GM18867 (cell line): ENCODE data around the gene GPR153.

Experiments used
- ATAC-seq: cut with Tn5 transposase; IDR thresholded peaks from one replicate; pipeline ENCODE4 v1.9.1; 2021; ENCODE audit warnings: mild to moderate bottlenecking, moderate library complexity; ENCODE audit not compliant: unreplicated experiment

The GPR153 gene

GRCh38 chr1:6249739-6250689, 10.9 kb downstream of the GPR153 start:
- ATAC-seq = no peak

GRCh38 chr1:6248932-6249738, 11.8 kb downstream of the GPR153 start:
- no peak for ATAC-seq

GRCh38 chr1:6248161-6248776, 12.6 kb downstream of the GPR153 start:
- ATAC-seq = no peak

GRCh38 chr1:6247651-6248050, 13.2 kb downstream of the GPR153 start:
- no peak for ATAC-seq

GRCh38 chr1:6246497-6247467, 14.1 kb downstream of the GPR153 start:
- ATAC-seq = no peak

- no peak for ATAC-seq
Observed at GRCh38 chr1:6245869-6246496, 14.9 kb downstream of the GPR153 start.

GRCh38 chr1:6245086-6245868, 15.6 kb downstream of the GPR153 start:
- ATAC-seq = no peak

GRCh38 chr1:6244401-6245049, 16.4 kb downstream of the GPR153 start:
- no peak for ATAC-seq

GRCh38 chr1:6243993-6244392, 16.9 kb downstream of the GPR153 start, which contains the start of gene HES3:
Gene HES3 (plus strand): TSS chr1:6244179. CDS start chr1:6244366, 187 bp downstream.
- no peak for ATAC-seq

- no peak for ATAC-seq
Observed at GRCh38 chr1:6243053-6243834, 17.7 kb downstream of the GPR153 start.

- ATAC-seq = no peak
Observed at GRCh38 chr1:6241887-6242740, 18.8 kb downstream of the GPR153 start.

GRCh38 chr1:6241107-6241886, 19.6 kb downstream of the GPR153 start:
- no peak for ATAC-seq

GRCh38 chr1:6239950-6240768, 20.7 kb downstream of the GPR153 start:
- no peak for ATAC-seq

- ATAC-seq = no peak
Observed at GRCh38 chr1:6239213-6239752, 21.6 kb downstream of the GPR153 start.

- ATAC-seq = no peak
Observed at GRCh38 chr1:6237093-6237492, 23.8 kb downstream of the GPR153 start.
